Hepatocyte (in vitro differentiated cells): Measurements from ENCODE around the gene DOC2A. TPM values are rescaled to one million over a fixed set of nuclear protein-coding genes. Genes with fewer than 3 reads are reported as not detected.

ENCODE experiments used
- DNase-seq: peaks from one replicate; pipeline ENCODE4 v3.0.0-alpha.2; 2016; ENCODE audit warnings: low spot score
- H2AFZ ChIP-seq: fragments of 200-600 bp; sonication (generic); 2 replicates; pipeline ENCODE4 v1.6.0; 2016; ENCODE audit warnings: antibody characterized with exemption, mild to moderate bottlenecking
- H3K27ac ChIP-seq: fragments of 200-600 bp; sonication (generic); 2 replicates; pipeline ENCODE4 v1.5.1; 2016; ENCODE audit warnings: mild to moderate bottlenecking
- H3K27me3 ChIP-seq: fragments of 200-600 bp; sonication (generic); 2 replicates; pipeline ENCODE4 v1.6.1; 2016
- H3K36me3 ChIP-seq: fragments of 200-600 bp; sonication (generic); replicated peaks from 2 replicates; pipeline ENCODE4 v1.5.1; 2016; ENCODE audit warnings: low read depth; ENCODE audit not compliant: insufficient read depth
- H3K4me1 ChIP-seq: fragments of 200-600 bp; sonication (generic); 2 replicates; pipeline ENCODE4 v1.5.1; 2016; ENCODE audit warnings: mild to moderate bottlenecking, moderate library complexity; ENCODE audit not compliant: insufficient read depth
- H3K4me2 ChIP-seq: fragments of 200-600 bp; sonication (generic); 2 replicates; pipeline ENCODE4 v1.6.0; 2016
- H3K4me3 ChIP-seq: fragments of 200-600 bp; sonication (generic); 2 replicates; pipeline ENCODE4 v1.5.1; 2016; ENCODE audit warnings: mild to moderate bottlenecking
- H3K79me2 ChIP-seq: fragments of 200-600 bp; sonication (generic); 2 replicates; pipeline ENCODE4 v1.6.0; 2017; ENCODE audit warnings: mild to moderate bottlenecking
- H3K9me2 ChIP-seq: fragments of 200-600 bp; sonication (generic); replicated peaks from 2 replicates; pipeline ENCODE4 v1.6.0; 2017; ENCODE audit warnings: mild to moderate bottlenecking; ENCODE audit not compliant: insufficient read depth
- H3K9me3 ChIP-seq: fragments of 200-600 bp; sonication (generic); 2 replicates; pipeline ENCODE4 v1.5.1; 2016; ENCODE audit warnings: low read depth, mild to moderate bottlenecking
- H4K20me1 ChIP-seq: fragments of 200-600 bp; sonication (generic); 2 replicates; pipeline ENCODE4 v1.6.0; 2016; ENCODE audit warnings: mild to moderate bottlenecking; ENCODE audit not compliant: insufficient read depth, poor library complexity, severe bottlenecking
- CTCF ChIP-seq: fragments of 200-600 bp; sonication (generic); IDR thresholded peaks from 2 replicates; pipeline ENCODE4 v1.5.1; 2016; ENCODE audit warnings: antibody characterized with exemption, mild to moderate bottlenecking; ENCODE audit not compliant: poor library complexity
- EZH2 ChIP-seq: fragments of 200-600 bp; sonication (generic); IDR thresholded peaks from 2 replicates; pipeline ENCODE4 v1.6.1; 2016; ENCODE audit warnings: antibody characterized with exemption, mild to moderate bottlenecking, borderline replicate concordance
- EZH2phosphoT487 ChIP-seq: fragments of 200-600 bp; sonication (generic); IDR thresholded peaks from one replicate; pipeline ENCODE4 v1.6.1; 2018; ENCODE audit warnings: antibody characterized with exemption, mild to moderate bottlenecking, low read depth, moderate library complexity; ENCODE audit not compliant: unreplicated experiment, severe bottlenecking
- WGBS: methylation state at CpG from one replicate; pipeline ENCODE4 v1.1.6; 2016; ENCODE audit warnings: low lambda C conversion rate; ENCODE audit errors: missing lambda C conversion rate; 5-methylcytosine and 5-hydroxymethylcytosine counted together
- polyA plus RNA-seq: library from polyadenylated mRNA; unstranded; fragments of >200 nt; fragmentation: Nextera tagmentation; extraction: Ambion mirVana; gene quantifications from 2 replicates; pipeline ENCODE4 v1.2.1, GENCODE V29; 2016
- total RNA-seq: library from RNA; depleted of rRNA; stranded (reverse); fragments of >200 nt; gene quantifications from 2 replicates; pipeline ENCODE4 v1.2.3, GENCODE V29; 2014

DOC2A gene
- total and polyA plus RNA-seq, 2 experiments from 2014 or later, result 6.9 to 13.0 TPM

- Histone ChIP-seq H4K20me1 (no peaks in the 10 kb centered on the region), H3K4me2 (no peak overlapping the region), H3K27me3 (no peaks in the 10 kb centered on the region), H3K79me2 (no peaks in the 10 kb centered on the region), H3K4me3 (no peak overlapping the region), H3K9me2 (no peaks in the 10 kb centered on the region), H3K4me1 (no peaks in the 10 kb centered on the region), H3K36me3 (no peaks in the 10 kb centered on the region), H2AFZ (no peak overlapping the region), H3K9me3 (no peaks in the 10 kb centered on the region), H3K27ac (no peak overlapping the region)
- TF ChIP-seq EZH2, result no peak
- TF ChIP-seq CTCF, result no peak
- TF ChIP-seq EZH2phosphoT487, result no peak
- WGBS, result 96% methylated on average over 30 of the region's 35 CpGs
- DNase-seq, result no peak
These were observed 23.3 kb downstream of the DOC2A start for GRCh38 chr16:29987371-29988085.

GRCh38 chr16:29986931-29987330 is 23.9 kb downstream of the DOC2A start:
- TF ChIP-seq EZH2phosphoT487 (no peak), EZH2 (no peak), CTCF (no peak)
- no peak overlapping the region for H3K27ac ChIP-seq
- H3K4me3 ChIP-seq, result no peak overlapping the region
- no peaks in the 10 kb centered on the region for H3K9me2 ChIP-seq
- H3K27me3 ChIP-seq, result no peaks in the 10 kb centered on the region
- no peak for DNase-seq
- H3K4me2 ChIP-seq, result no peak overlapping the region
- H3K9me3 ChIP-seq, result no peaks in the 10 kb centered on the region
- no peaks in the 10 kb centered on the region for H3K36me3 ChIP-seq
- no peaks in the 10 kb centered on the region for H3K79me2 ChIP-seq
- 96% methylated on average over 3 of the region's 5 CpGs for WGBS
- H3K4me1 ChIP-seq, result no peaks in the 10 kb centered on the region
- no peak overlapping the region for H2AFZ ChIP-seq
- no peaks in the 10 kb centered on the region for H4K20me1 ChIP-seq

- Histone ChIP-seq H3K4me1 (no peaks in the 10 kb centered on the region), H3K27me3 (no peaks in the 10 kb centered on the region), H4K20me1 (no peaks in the 10 kb centered on the region), H3K27ac (no peak overlapping the region), H2AFZ (no peak overlapping the region), H3K9me3 (no peaks in the 10 kb centered on the region), H3K9me2 (no peaks in the 10 kb centered on the region), H3K4me3 (no peak overlapping the region), H3K4me2 (no peak overlapping the region), H3K36me3 (no peaks in the 10 kb centered on the region), H3K79me2 (no peaks in the 10 kb centered on the region)
- WGBS, result 94% methylated on average over 20 of the region's 20 CpGs
- DNase-seq, result no peak
- TF ChIP-seq CTCF, result no peak
- no peak for TF ChIP-seq EZH2phosphoT487
- TF ChIP-seq EZH2, result no peak
These were observed 24.6 kb downstream of the DOC2A start for GRCh38 chr16:29986231-29986630.
